ENCODE data around the gene PRELID1.

The PRELID1 gene

GRCh38 chr5:177347699-177348098, 44.1 kb downstream of the PRELID1 start:
- TF ChIP-seq ZNF274 (IDR thresholded peaks at IDR 0.05; ENCODE audit: low read depth, low read length) (no peak), YY1 (IDR thresholded peaks at IDR 0.05; ENCODE audit: insufficient read depth, insufficient read length) (no peak), SUZ12 (IDR thresholded peaks at IDR 0.05; ENCODE audit: extremely low read depth, insufficient read depth, insufficient read length) (no peak)
- Histone ChIP-seq H3K4me3 (ENCODE audit: insufficient read length, low read depth) (no peak overlapping the region), H3K9ac (ENCODE audit: insufficient read length, low read depth) (no peak overlapping the region)

GRCh38 chr5:177349362-177349647, 45.7 kb downstream of the PRELID1 start:
- Histone ChIP-seq H3K9ac (ENCODE audit: insufficient read length, low read depth) (no peak overlapping the region), H3K9me3 (ENCODE audit: insufficient read depth, low read length) (no peaks in the 10 kb centered on the region), H3K36me3 (ENCODE audit: insufficient read depth, insufficient read length, low read length) (peaks cover 32% of the 10 kb centered on the region), H3K27me3 (ENCODE audit: insufficient read depth, insufficient read length) (no peaks in the 10 kb centered on the region), H3K4me3 (ENCODE audit: insufficient read length, low read depth) (no peak overlapping the region), H3K4me1 (ENCODE audit: insufficient read depth, insufficient read length) (peaks cover 3% of the 10 kb centered on the region)
- TF ChIP-seq ZNF274 (IDR thresholded peaks at IDR 0.05; ENCODE audit: low read depth, low read length) (no peak), YY1 (IDR thresholded peaks at IDR 0.05; ENCODE audit: insufficient read depth, insufficient read length) (no peak), SUZ12 (IDR thresholded peaks at IDR 0.05; ENCODE audit: extremely low read depth, insufficient read depth, insufficient read length) (no peak)
- DNase-seq (ENCODE audit: low read depth, low spot score): no peak

More at GRCh38 chr5:177347699-177348098, 44.1 kb downstream of the PRELID1 start:
- Histone ChIP-seq H3K9me3 (ENCODE audit: insufficient read depth, low read length) (no peaks in the 10 kb centered on the region), H3K27me3 (ENCODE audit: insufficient read depth, insufficient read length) (no peaks in the 10 kb centered on the region), H3K36me3 (ENCODE audit: insufficient read depth, insufficient read length, low read length) (peaks cover 38% of the 10 kb centered on the region), H3K4me1 (ENCODE audit: insufficient read depth, insufficient read length) (peaks cover 3% of the 10 kb centered on the region)
- DNase-seq (ENCODE audit: low read depth, low spot score): no peak

- no peak overlapping the region for H3K9ac ChIP-seq (ENCODE audit: insufficient read length, low read depth)
- peaks cover under 1% of the 10 kb centered on the region for H3K27me3 ChIP-seq (ENCODE audit: insufficient read depth, insufficient read length)
- peaks cover 32% of the 10 kb centered on the region for H3K36me3 ChIP-seq (ENCODE audit: insufficient read depth, insufficient read length, low read length)
- H3K9me3 ChIP-seq (ENCODE audit: insufficient read depth, low read length): no peaks in the 10 kb centered on the region
- no peak for DNase-seq (ENCODE audit: low read depth, low spot score)
- no peak for TF ChIP-seq YY1 (IDR thresholded peaks at IDR 0.05; ENCODE audit: insufficient read depth, insufficient read length)
- H3K4me3 ChIP-seq (ENCODE audit: insufficient read length, low read depth): no peak overlapping the region
- H3K4me1 ChIP-seq (ENCODE audit: insufficient read depth, insufficient read length): peaks cover 3% of the 10 kb centered on the region
Observed at GRCh38 chr5:177349762-177350161, 46.2 kb downstream of the PRELID1 start.

- DNase-seq (ENCODE audit: low read depth, low spot score): no peak
- TF ChIP-seq YY1 (IDR thresholded peaks at IDR 0.05; ENCODE audit: insufficient read depth, insufficient read length) (no peak), SUZ12 (IDR thresholded peaks at IDR 0.05; ENCODE audit: extremely low read depth, insufficient read depth, insufficient read length) (no peak), ZNF274 (IDR thresholded peaks at IDR 0.05; ENCODE audit: low read depth, low read length) (no peak)
- Histone ChIP-seq H3K27me3 (ENCODE audit: insufficient read depth, insufficient read length) (peaks cover 3% of the 10 kb centered on the region), H3K4me1 (ENCODE audit: insufficient read depth, insufficient read length) (peaks cover 3% of the 10 kb centered on the region), H3K9ac (ENCODE audit: insufficient read length, low read depth) (peak overlapping the region; percentile 97), H3K4me3 (ENCODE audit: insufficient read length, low read depth) (peak overlapping the region; percentile 97), H3K36me3 (ENCODE audit: insufficient read depth, insufficient read length, low read length) (peaks cover 29% of the 10 kb centered on the region), H3K9me3 (ENCODE audit: insufficient read depth, low read length) (peaks cover 6% of the 10 kb centered on the region; the same call in 1 of the 2 replicates)
Observed at GRCh38 chr5:177350776-177351391, 47.3 kb downstream of the PRELID1 start.

- Histone ChIP-seq H3K4me1 (ENCODE audit: insufficient read depth, insufficient read length) (peaks cover 3% of the 10 kb centered on the region), H3K36me3 (ENCODE audit: insufficient read depth, insufficient read length, low read length) (peaks cover 25% of the 10 kb centered on the region), H3K27me3 (ENCODE audit: insufficient read depth, insufficient read length) (peaks cover 3% of the 10 kb centered on the region), H3K9me3 (ENCODE audit: insufficient read depth, low read length) (peaks cover 6% of the 10 kb centered on the region; the same call in 1 of the 2 replicates), H3K9ac (ENCODE audit: insufficient read length, low read depth) (peak within 1 kb of the TSS; percentile 97), H3K4me3 (ENCODE audit: insufficient read length, low read depth) (peak within 1 kb of the TSS; percentile 97)
- peak; percentile 52 for TF ChIP-seq YY1 (IDR thresholded peaks at IDR 0.05; ENCODE audit: insufficient read depth, insufficient read length)
- no peak for TF ChIP-seq ZNF274 (IDR thresholded peaks at IDR 0.05; ENCODE audit: low read depth, low read length)
- DNase-seq (ENCODE audit: low read depth, low spot score): peak; percentile 77
Observed at GRCh38 chr5:177351392-177352329, 48.1 kb downstream of the PRELID1 start, which contains the start of gene LMAN2. Gene LMAN2 (minus strand): TSS chr5:177351668. CDS start chr5:177351647, 21 bp downstream.

- H3K9me3 ChIP-seq (ENCODE audit: insufficient read depth, low read length): peaks cover 6% of the 10 kb centered on the region; the same call in 1 of the 2 replicates
- DNase-seq (ENCODE audit: low read depth, low spot score): no peak
- H3K9ac ChIP-seq (ENCODE audit: insufficient read length, low read depth): no peak overlapping the region
- peaks cover 18% of the 10 kb centered on the region for H3K36me3 ChIP-seq (ENCODE audit: insufficient read depth, insufficient read length, low read length)
- H3K27me3 ChIP-seq (ENCODE audit: insufficient read depth, insufficient read length): peaks cover 3% of the 10 kb centered on the region
- H3K4me3 ChIP-seq (ENCODE audit: insufficient read length, low read depth): no peak overlapping the region
- peaks cover 4% of the 10 kb centered on the region for H3K4me1 ChIP-seq (ENCODE audit: insufficient read depth, insufficient read length)
- TF ChIP-seq YY1 (IDR thresholded peaks at IDR 0.05; ENCODE audit: insufficient read depth, insufficient read length): no peak
- TF ChIP-seq SUZ12 (IDR thresholded peaks at IDR 0.05; ENCODE audit: extremely low read depth, insufficient read depth, insufficient read length): no peak
- TF ChIP-seq ZNF274 (IDR thresholded peaks at IDR 0.05; ENCODE audit: low read depth, low read length): no peak
Observed at GRCh38 chr5:177353093-177353492, 49.5 kb downstream of the PRELID1 start.

GRCh38 chr5:177354256-177354655, 50.7 kb downstream of the PRELID1 start:
- TF ChIP-seq SUZ12 (IDR thresholded peaks at IDR 0.05; ENCODE audit: extremely low read depth, insufficient read depth, insufficient read length) (no peak), ZNF274 (IDR thresholded peaks at IDR 0.05; ENCODE audit: low read depth, low read length) (no peak), YY1 (IDR thresholded peaks at IDR 0.05; ENCODE audit: insufficient read depth, insufficient read length) (no peak)
- DNase-seq (ENCODE audit: low read depth, low spot score): no peak
- H3K4me1 ChIP-seq (ENCODE audit: insufficient read depth, insufficient read length): peaks cover 7% of the 10 kb centered on the region
- H3K9me3 ChIP-seq (ENCODE audit: insufficient read depth, low read length): peaks cover 6% of the 10 kb centered on the region; the same call in 1 of the 2 replicates
- H3K36me3 ChIP-seq (ENCODE audit: insufficient read depth, insufficient read length, low read length): peaks cover 14% of the 10 kb centered on the region
- H3K27me3 ChIP-seq (ENCODE audit: insufficient read depth, insufficient read length): peaks cover 3% of the 10 kb centered on the region
- no peak overlapping the region for H3K9ac ChIP-seq (ENCODE audit: insufficient read length, low read depth)
- H3K4me3 ChIP-seq (ENCODE audit: insufficient read length, low read depth): no peak overlapping the region

Measured in NT2/D1 (cell line).